Right atrium auricular region (tissue), 2 donors: ENCODE measurements around the gene JUNB. TPM values are rescaled to one million over a fixed set of nuclear protein-coding genes. Genes with fewer than 3 reads are reported as not detected.
A peak's percentile ranks its signal among the peaks of the same experiment; 100 is the strongest.
"Not testable (repeated sequence)": the region's sequence is repeated elsewhere in the genome, so short reads cannot be mapped to it uniquely, and the experiment has no call there.

Experiments used
- DNase-seq: peaks from one replicate; pipeline ENCODE4 v3.0.0-alpha.2; 2019; ENCODE audit warnings: low spot score
- H3K27ac ChIP-seq, 2 donors: fragments of 200-600 bp; sonication (generic); 1 replicate in 1 of 2; 2 replicates in 1 of 2; pipeline ENCODE4 v1.5.1; 2016 to 2019
- H3K27me3 ChIP-seq, 2 donors: fragments of 200-600 bp; sonication (generic); one replicate each; pipeline versions ENCODE4 v1.5.1 to v1.6.0; 2017 to 2019
- H3K36me3 ChIP-seq: fragments of 200-600 bp; sonication (generic); one replicate; pipeline ENCODE4 v1.5.1; 2016
- H3K4me1 ChIP-seq, 2 donors: fragments of 200-600 bp; sonication (generic); one replicate each; pipeline versions ENCODE4 v1.5.1 to v1.6.0; 2017 to 2019
- H3K4me3 ChIP-seq, 2 donors: fragments of 200-600 bp; sonication (generic); 1 replicate in 1 of 2; 2 replicates in 1 of 2; pipeline ENCODE4 v1.5.1; 2017 to 2019; ENCODE audit warnings: mild to moderate bottlenecking in 1 of 2, moderate library complexity in 1 of 2
- H3K9me3 ChIP-seq, 2 donors: fragments of 200-600 bp; sonication (generic); one replicate each; pipeline ENCODE4 v1.5.1; 2019
- CTCF ChIP-seq, 2 donors: fragments of 200-600 bp; sonication (generic); IDR thresholded peaks; one replicate each; pipeline ENCODE4 v1.5.1; 2019; ENCODE audit warnings: antibody characterized with exemption in 2 of 2
- total RNA-seq, 2 donors: library from RNA; depleted of rRNA; stranded (reverse); fragments of >200 nt; gene quantifications; one replicate each; pipeline ENCODE4 v1.1.0, GENCODE V29; 2016

JUNB gene
- total RNA-seq, 2 donors from 2014 or later = 321 to 506 TPM

- no peak for DNase-seq
- Histone ChIP-seq H3K4me3 (no peak overlapping the region), H3K36me3 (peaks cover 23% of the 10 kb centered on the region), H3K4me1 (peaks cover 0 to 26% of the 10 kb centered on the region in 2 donors), H3K9me3 (no peaks in the 10 kb centered on the region), H3K27me3 (no peaks in the 10 kb centered on the region), H3K27ac (peak overlapping the region; percentile 96 to 99)
- TF ChIP-seq CTCF (IDR thresholded peaks at IDR 0.05) = no peak
Measured at GRCh38 chr19:12794971-12795381, 3.7 kb downstream of the JUNB start.

GRCh38 chr19:12796146-12797071 lies 5.1 kb downstream of the JUNB start:
- H3K4me1 ChIP-seq = peaks cover 0 to 30% of the 10 kb centered on the region in 2 donors
- H3K36me3 ChIP-seq = peaks cover 27% of the 10 kb centered on the region
- H3K27me3 ChIP-seq = no peaks in the 10 kb centered on the region
- peak overlapping the region; percentile 13 to 49 for H3K27ac ChIP-seq
- peak; percentile 82 to 95 for TF ChIP-seq CTCF (IDR thresholded peaks at IDR 0.05)
- no peaks in the 10 kb centered on the region for H3K9me3 ChIP-seq
- H3K4me3 ChIP-seq = no peak overlapping the region
- peak; percentile 87 for DNase-seq

GRCh38 chr19:12797141-12797587 lies 5.9 kb downstream of the JUNB start:
- Histone ChIP-seq H3K9me3 (no peaks in the 10 kb centered on the region), H3K36me3 (peaks cover 23% of the 10 kb centered on the region), H3K27me3 (no peaks in the 10 kb centered on the region), H3K27ac (no peak overlapping the region), H3K4me3 (no peak overlapping the region), H3K4me1 (peaks cover 0 to 34% of the 10 kb centered on the region in 2 donors)
- no peak for TF ChIP-seq CTCF (IDR thresholded peaks at IDR 0.05)
- DNase-seq = peak; percentile 59

- not testable (repeated sequence) for H3K4me3 ChIP-seq, H3K27me3 ChIP-seq, H3K27ac ChIP-seq, H3K9me3 ChIP-seq
- peak; percentile 54 for DNase-seq
- H3K36me3 ChIP-seq = peaks cover 19% of the 10 kb centered on the region
- H3K4me1 ChIP-seq = peaks cover 0 to 39% of the 10 kb centered on the region in 2 donors
Measured at GRCh38 chr19:12797607-12798006, 6.3 kb downstream of the JUNB start.

GRCh38 chr19:12799742-12800465 lies 8.6 kb downstream of the JUNB start:
- Histone ChIP-seq H3K27ac (peak overlapping the region in 1 of 2 donors; percentile 85), H3K27me3 (no peaks in the 10 kb centered on the region), H3K9me3 (no peaks in the 10 kb centered on the region), H3K4me1 (peaks cover 0 to 33% of the 10 kb centered on the region in 2 donors), H3K36me3 (peaks cover 18% of the 10 kb centered on the region), H3K4me3 (no peak overlapping the region)
- no peak for DNase-seq
- TF ChIP-seq CTCF (IDR thresholded peaks at IDR 0.05) = no peak

GRCh38 chr19:12800466-12800770 lies 9.1 kb downstream of the JUNB start:
- peak overlapping the region; percentile 84 to 85 for H3K27ac ChIP-seq
- no peaks in the 10 kb centered on the region for H3K9me3 ChIP-seq
- no peaks in the 10 kb centered on the region for H3K27me3 ChIP-seq
- no peak for DNase-seq
- H3K4me1 ChIP-seq = peaks cover 0 to 33% of the 10 kb centered on the region in 2 donors
- H3K36me3 ChIP-seq = peaks cover 18% of the 10 kb centered on the region
- no peak for TF ChIP-seq CTCF (IDR thresholded peaks at IDR 0.05)
- H3K4me3 ChIP-seq = peak overlapping the region; percentile 74 to 82
